ENCODE results near the gene GCLC.
"Not testable (repeated sequence)": the region's sequence is repeated elsewhere in the genome, so short reads cannot be mapped to it uniquely, and the experiment has no call there.

GCLC gene

GRCh38 chr6:53567701-53568100 lies 22.8 kb upstream of the GCLC start:
- H3K36me3 ChIP-seq, result no peaks in the 10 kb centered on the region
- H3K27me3 ChIP-seq, result no peaks in the 10 kb centered on the region
- no peak for TF ChIP-seq CTCF (IDR thresholded peaks at IDR 0.05; ENCODE audit: low read depth, low read length)
- H3K9me3 ChIP-seq, result no peaks in the 10 kb centered on the region
- no peak for DNase-seq
- H3K4me1 ChIP-seq, result no peaks in the 10 kb centered on the region
- H3K4me3 ChIP-seq (ENCODE audit: low read depth, low read length), result no peak overlapping the region

- DNase-seq, result no peak
- Histone ChIP-seq H3K27me3 (no peaks in the 10 kb centered on the region), H3K9me3 (no peaks in the 10 kb centered on the region), H3K4me3 (ENCODE audit: low read depth, low read length) (no peak overlapping the region), H3K4me1 (no peaks in the 10 kb centered on the region), H3K36me3 (no peaks in the 10 kb centered on the region)
- TF ChIP-seq CTCF (IDR thresholded peaks at IDR 0.05; ENCODE audit: low read depth, low read length), result no peak
Measured at GRCh38 chr6:53566755-53567154, 21.9 kb upstream of the GCLC start.

- no peak for TF ChIP-seq CTCF (IDR thresholded peaks at IDR 0.05; ENCODE audit: low read depth, low read length)
- Histone ChIP-seq H3K4me1 (no peaks in the 10 kb centered on the region), H3K27me3 (no peaks in the 10 kb centered on the region), H3K4me3 (ENCODE audit: low read depth, low read length) (no peak overlapping the region), H3K36me3 (no peaks in the 10 kb centered on the region), H3K9me3 (no peaks in the 10 kb centered on the region)
- no peak for DNase-seq
Measured at GRCh38 chr6:53565886-53566285, 21.0 kb upstream of the GCLC start.

GRCh38 chr6:53564401-53565065 lies 19.6 kb upstream of the GCLC start:
- TF ChIP-seq CTCF (IDR thresholded peaks at IDR 0.05; ENCODE audit: low read depth, low read length), result no peak
- DNase-seq, result no peak
- Histone ChIP-seq H3K36me3 (no peaks in the 10 kb centered on the region), H3K4me1 (no peaks in the 10 kb centered on the region), H3K27me3 (no peaks in the 10 kb centered on the region), H3K4me3 (ENCODE audit: low read depth, low read length) (no peak overlapping the region), H3K9me3 (no peaks in the 10 kb centered on the region; the same call in 1 of the 2 replicates)

GRCh38 chr6:53556986-53557715 lies 12.2 kb upstream of the GCLC start:
- H3K4me1 ChIP-seq, result no peaks in the 10 kb centered on the region
- H3K36me3 ChIP-seq, result no peaks in the 10 kb centered on the region
- no peak for DNase-seq
- H3K9me3 ChIP-seq, result no peaks in the 10 kb centered on the region; the same call in 1 of the 2 replicates
- H3K4me3 ChIP-seq (ENCODE audit: low read depth, low read length), result no peak overlapping the region
- TF ChIP-seq CTCF (IDR thresholded peaks at IDR 0.05; ENCODE audit: low read depth, low read length), result no peak
- no peaks in the 10 kb centered on the region for H3K27me3 ChIP-seq

- H3K4me3 ChIP-seq (ENCODE audit: low read depth, low read length); H3K4me1 ChIP-seq; DNase-seq; H3K27me3 ChIP-seq; H3K9me3 ChIP-seq; H3K36me3 ChIP-seq: not testable (repeated sequence)
Measured at GRCh38 chr6:53553600-53553999, 8.7 kb upstream of the GCLC start.

- not testable (repeated sequence) for H3K4me1 ChIP-seq; H3K4me3 ChIP-seq (ENCODE audit: low read depth, low read length); H3K27me3 ChIP-seq; H3K36me3 ChIP-seq; DNase-seq; H3K9me3 ChIP-seq
Measured at GRCh38 chr6:53551681-53552080, 6.8 kb upstream of the GCLC start.
